ENCODE results near the gene CCSER2.

DNA sequence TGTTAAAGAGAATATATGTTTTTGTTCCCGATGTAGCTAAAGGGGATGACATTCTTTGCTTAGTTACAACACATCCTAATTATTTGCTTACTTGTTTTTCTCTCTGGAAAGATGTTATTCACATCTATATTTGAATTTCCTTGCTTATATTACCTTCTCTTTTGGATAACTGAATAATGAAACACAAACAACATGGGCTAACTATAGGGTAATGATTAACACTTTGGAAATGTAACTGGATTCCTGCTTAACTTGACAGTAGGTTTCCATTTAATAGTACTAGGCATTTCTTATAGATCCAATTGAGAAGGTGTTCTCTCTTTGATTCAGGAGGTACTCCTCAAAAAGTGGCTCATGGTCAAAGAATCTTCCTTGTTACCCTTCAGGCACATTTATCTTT is 141.1 kb downstream of the CCSER2 start:
- TF ChIP-seq POLR2A (IDR thresholded peaks at IDR 0.05; ENCODE audit: extremely low read depth, insufficient read length) = no peak
- TF ChIP-seq, protein P1, sequence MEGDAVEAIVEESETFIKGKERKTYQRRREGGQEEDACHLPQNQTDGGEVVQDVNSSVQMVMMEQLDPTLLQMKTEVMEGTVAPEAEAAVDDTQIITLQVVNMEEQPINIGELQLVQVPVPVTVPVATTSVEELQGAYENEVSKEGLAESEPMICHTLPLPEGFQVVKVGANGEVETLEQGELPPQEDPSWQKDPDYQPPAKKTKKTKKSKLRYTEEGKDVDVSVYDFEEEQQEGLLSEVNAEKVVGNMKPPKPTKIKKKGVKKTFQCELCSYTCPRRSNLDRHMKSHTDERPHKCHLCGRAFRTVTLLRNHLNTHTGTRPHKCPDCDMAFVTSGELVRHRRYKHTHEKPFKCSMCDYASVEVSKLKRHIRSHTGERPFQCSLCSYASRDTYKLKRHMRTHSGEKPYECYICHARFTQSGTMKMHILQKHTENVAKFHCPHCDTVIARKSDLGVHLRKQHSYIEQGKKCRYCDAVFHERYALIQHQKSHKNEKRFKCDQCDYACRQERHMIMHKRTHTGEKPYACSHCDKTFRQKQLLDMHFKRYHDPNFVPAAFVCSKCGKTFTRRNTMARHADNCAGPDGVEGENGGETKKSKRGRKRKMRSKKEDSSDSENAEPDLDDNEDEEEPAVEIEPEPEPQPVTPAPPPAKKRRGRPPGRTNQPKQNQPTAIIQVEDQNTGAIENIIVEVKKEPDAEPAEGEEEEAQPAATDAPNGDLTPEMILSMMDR (IDR thresholded peaks at IDR 0.05; ENCODE audit: low read depth, low read length) = no peak
- TF ChIP-seq, protein P2, sequence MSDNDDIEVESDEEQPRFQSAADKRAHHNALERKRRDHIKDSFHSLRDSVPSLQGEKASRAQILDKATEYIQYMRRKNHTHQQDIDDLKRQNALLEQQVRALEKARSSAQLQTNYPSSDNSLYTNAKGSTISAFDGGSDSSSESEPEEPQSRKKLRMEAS (IDR thresholded peaks at IDR 0.05; ENCODE audit: low read depth, low read length) = no peak

Measured in NB4 (cell line).